ENCODE data around the gene CPNE4. TPM values are rescaled to one million over a fixed set of nuclear protein-coding genes. Genes with fewer than 3 reads are reported as not detected.

Gene CPNE4
- total RNA-seq, 1 experiment from 2014 or later = 0.41 TPM

- peaks cover 11% of the 10 kb centered on the region for H3K27me3 Mint-ChIP-seq (ENCODE audit: insufficient read depth, unreplicated experiment)
- peaks cover 12% of the 10 kb centered on the region for H3K4me1 Mint-ChIP-seq (ENCODE audit: low read depth, unreplicated experiment)
- ChIA-PET CTCF (no interaction called here), POLR2A (no interaction called here)
- TF ChIP-seq CTCF (IDR thresholded peaks at IDR 0.05; ENCODE audit: insufficient read depth in 1 of 2, low read depth in 1 of 2, low read length in 1 of 2, severe bottlenecking in 1 of 2, unreplicated experiment in 1 of 2) = no peak
- peaks cover 12% of the 10 kb centered on the region for H3K9me3 Mint-ChIP-seq (ENCODE audit: unreplicated experiment)
- no TSS peak for BruUV-seq (replicated peaks)
- no peak for DNase-seq
- no peak overlapping the region for H3K4me3 ChIP-seq (ENCODE audit: low read depth, low read length)
- no peaks in the 10 kb centered on the region for H3K4me1 ChIP-seq
- H3K27me3 ChIP-seq (replicated peaks; ENCODE audit: control insufficient read depth, insufficient read depth, low read length) = peaks cover 1% of the 10 kb centered on the region; the same call in 1 of the 2 replicates
- H3K36me3 Mint-ChIP-seq (ENCODE audit: insufficient read depth, unreplicated experiment) = no peaks in the 10 kb centered on the region
- H3K27ac Mint-ChIP-seq (ENCODE audit: unreplicated experiment) = peak overlapping the region; percentile 5
- intact Hi-C loops (cut with micrococcal nuclease; ENCODE audit: unreplicated experiment) = no loop called here
- no peak overlapping the region for H3K4me3 Mint-ChIP-seq (ENCODE audit: unreplicated experiment)
- no peaks in the 10 kb centered on the region for H3K36me3 ChIP-seq (ENCODE audit: control insufficient read depth, insufficient read depth, low read length)
- H3K9me3 ChIP-seq = no peaks in the 10 kb centered on the region
Observed at GRCh38 chr3:132017137-132017536, 17.7 kb downstream of the CPNE4 start.

GRCh38 chr3:132016061-132017041 lies 18.5 kb downstream of the CPNE4 start:
- BruUV-seq (replicated peaks) = no TSS peak
- Histone ChIP-seq H3K4me3 (ENCODE audit: low read depth, low read length) (no peak overlapping the region), H3K4me1 (no peaks in the 10 kb centered on the region), H3K27me3 (replicated peaks; ENCODE audit: control insufficient read depth, insufficient read depth, low read length) (peaks cover 1% of the 10 kb centered on the region; the same call in 1 of the 2 replicates), H3K9me3 (no peaks in the 10 kb centered on the region), H3K36me3 (ENCODE audit: control insufficient read depth, insufficient read depth, low read length) (no peaks in the 10 kb centered on the region)
- intact Hi-C loops (cut with micrococcal nuclease; ENCODE audit: unreplicated experiment) = no loop called here
- Mint-ChIP-seq H3K4me1 (ENCODE audit: low read depth, unreplicated experiment) (peaks cover 12% of the 10 kb centered on the region), H3K4me3 (ENCODE audit: unreplicated experiment) (no peak overlapping the region), H3K36me3 (ENCODE audit: insufficient read depth, unreplicated experiment) (no peaks in the 10 kb centered on the region), H3K27ac (ENCODE audit: unreplicated experiment) (peak overlapping the region; percentile 5), H3K9me3 (ENCODE audit: unreplicated experiment) (peaks cover 12% of the 10 kb centered on the region), H3K27me3 (ENCODE audit: insufficient read depth, unreplicated experiment) (peaks cover 11% of the 10 kb centered on the region)
- CTCF ChIA-PET = no interaction called here
- no peak for DNase-seq
- POLR2A ChIA-PET = no interaction called here
- TF ChIP-seq CTCF (IDR thresholded peaks at IDR 0.05; ENCODE audit: insufficient read depth in 1 of 2, low read depth in 1 of 2, low read length in 1 of 2, severe bottlenecking in 1 of 2, unreplicated experiment in 1 of 2) = no peak

- BruUV-seq (replicated peaks) = no TSS peak
- no peak for TF ChIP-seq CTCF (IDR thresholded peaks at IDR 0.05; ENCODE audit: insufficient read depth in 1 of 2, low read depth in 1 of 2, low read length in 1 of 2, severe bottlenecking in 1 of 2, unreplicated experiment in 1 of 2)
- Histone ChIP-seq H3K36me3 (ENCODE audit: control insufficient read depth, insufficient read depth, low read length) (no peaks in the 10 kb centered on the region), H3K27me3 (replicated peaks; ENCODE audit: control insufficient read depth, insufficient read depth, low read length) (no peaks in the 10 kb centered on the region), H3K4me3 (ENCODE audit: low read depth, low read length) (no peak overlapping the region), H3K4me1 (no peaks in the 10 kb centered on the region), H3K9me3 (no peaks in the 10 kb centered on the region)
- CTCF ChIA-PET = no interaction called here
- Mint-ChIP-seq H3K27me3 (ENCODE audit: insufficient read depth, unreplicated experiment) (peaks cover 6% of the 10 kb centered on the region), H3K4me1 (ENCODE audit: low read depth, unreplicated experiment) (peaks cover 12% of the 10 kb centered on the region), H3K4me3 (ENCODE audit: unreplicated experiment) (no peak overlapping the region), H3K9me3 (ENCODE audit: unreplicated experiment) (peaks cover 12% of the 10 kb centered on the region), H3K27ac (ENCODE audit: unreplicated experiment) (no peak overlapping the region), H3K36me3 (ENCODE audit: insufficient read depth, unreplicated experiment) (no peaks in the 10 kb centered on the region)
- POLR2A ChIA-PET = no interaction called here
- intact Hi-C loops (cut with micrococcal nuclease; ENCODE audit: unreplicated experiment) = no loop called here
- DNase-seq = no peak
Observed at GRCh38 chr3:132014105-132014504, 20.7 kb downstream of the CPNE4 start.
